Loucy (cell line): ENCODE results near the gene SSTR1.

Source experiments
- H2AFZ ChIP-seq: fragments of 200-600 bp; sonication (generic); 2 replicates; pipeline ENCODE4 v1.6.0; 2016; ENCODE audit warnings: antibody characterized with exemption, mild to moderate bottlenecking, low read length, moderate library complexity
- H3F3A ChIP-seq: fragments of 200-600 bp; 2 replicates; pipeline ENCODE4 v1.6.0; 2016; ENCODE audit warnings: antibody characterized with exemption, low read depth, mild to moderate bottlenecking
- H3K27me3 ChIP-seq: fragments of 200-600 bp; sonication (generic); 2 replicates; pipeline ENCODE4 v1.6.1; 2014; ENCODE audit warnings: low read length, mild to moderate bottlenecking; ENCODE audit not compliant: insufficient read depth, poor library complexity, severe bottlenecking
- H3K36me3 ChIP-seq: fragments of 200-600 bp; sonication (generic); 2 replicates; pipeline ENCODE4 v1.6.1; 2016; ENCODE audit warnings: low read length; ENCODE audit not compliant: insufficient read depth
- H3K4me1 ChIP-seq: fragments of 200-600 bp; sonication (generic); 2 replicates; pipeline ENCODE4 v1.5.1; 2014; ENCODE audit warnings: low read length, mild to moderate bottlenecking; ENCODE audit not compliant: insufficient read depth, poor library complexity, severe bottlenecking
- H3K4me2 ChIP-seq: fragments of 200-600 bp; sonication (generic); 2 replicates; pipeline ENCODE4 v1.6.0; 2014; ENCODE audit warnings: antibody characterized with exemption, low read length, low read depth, mild to moderate bottlenecking; ENCODE audit not compliant: poor library complexity, severe bottlenecking
- H3K4me3 ChIP-seq: fragments of 200-600 bp; sonication (generic); 2 replicates; pipeline ENCODE4 v1.5.1; 2014; ENCODE audit warnings: low read length, mild to moderate bottlenecking, mixed read lengths; ENCODE audit not compliant: poor library complexity, severe bottlenecking
- H3K79me2 ChIP-seq: fragments of 200-600 bp; sonication (generic); 2 replicates; pipeline ENCODE4 v1.6.1; 2014; ENCODE audit warnings: low read length; ENCODE audit not compliant: insufficient read depth
- H3K9ac ChIP-seq: fragments of 200-600 bp; sonication (generic); 2 replicates; pipeline ENCODE4 v1.6.0; 2014; ENCODE audit warnings: mild to moderate bottlenecking, low read depth, low read length, moderate library complexity; ENCODE audit not compliant: poor library complexity, severe bottlenecking
- H3K9me2 ChIP-seq: fragments of 200-600 bp; sonication (generic); replicated peaks from 2 replicates; pipeline ENCODE4 v1.6.1; 2016; ENCODE audit warnings: low read depth, low read length, mixed read lengths
- H3K9me3 ChIP-seq: fragments of 200-600 bp; sonication (generic); 2 replicates; pipeline ENCODE4 v1.6.1; 2014; ENCODE audit warnings: mild to moderate bottlenecking, antibody characterized with exemption, low read length, low read depth; ENCODE audit not compliant: insufficient read depth
- H4K20me1 ChIP-seq: fragments of 200-600 bp; sonication (generic); 2 replicates; pipeline ENCODE4 v1.6.0; 2014; ENCODE audit warnings: antibody characterized with exemption, low read length, mild to moderate bottlenecking; ENCODE audit not compliant: insufficient read depth, poor library complexity, severe bottlenecking
- CTCF ChIP-seq: fragments of 200-600 bp; sonication (generic); conservative IDR thresholded peaks from 2 replicates; pipeline ENCODE4 v1.5.1; 2014; ENCODE audit warnings: mild to moderate bottlenecking, antibody characterized with exemption, low read length
- EZH2phosphoT487 ChIP-seq: fragments of 200-600 bp; IDR thresholded peaks from 2 replicates; pipeline ENCODE4 v1.6.1; 2018; ENCODE audit warnings: antibody characterized with exemption, mild to moderate bottlenecking, moderate library complexity, borderline replicate concordance

The SSTR1 gene

GRCh38 chr14:38207377-38207735 lies 348 bp upstream of the SSTR1 start:
- Histone ChIP-seq H3K27me3 (no peaks in the 10 kb centered on the region), H3K9ac (no peak overlapping the region), H2AFZ (no peak overlapping the region), H3K36me3 (no peaks in the 10 kb centered on the region), H3K9me3 (peaks cover 7% of the 10 kb centered on the region; the same call in 1 of the 2 replicates), H4K20me1 (no peaks in the 10 kb centered on the region), H3K9me2 (no peaks in the 10 kb centered on the region), H3K4me2 (no peak overlapping the region), H3K4me3 (no peak overlapping the region), H3K4me1 (no peaks in the 10 kb centered on the region), H3F3A (no peaks in the 10 kb centered on the region), H3K79me2 (no peaks in the 10 kb centered on the region)
- TF ChIP-seq CTCF (no peak), EZH2phosphoT487 (no peak)

GRCh38 chr14:38208618-38209562 lies 1.2 kb downstream of the SSTR1 start:
- no peak for TF ChIP-seq CTCF
- no peak for TF ChIP-seq EZH2phosphoT487
- no peak overlapping the region for H2AFZ ChIP-seq
- H3K9ac ChIP-seq = no peak overlapping the region

GRCh38 chr14:38209572-38210557 lies 2.2 kb downstream of the SSTR1 start:
- peaks cover 7% of the 10 kb centered on the region; the same call in 1 of the 2 replicates for H3K9me3 ChIP-seq
- no peaks in the 10 kb centered on the region for H3K4me1 ChIP-seq
- no peaks in the 10 kb centered on the region for H3K27me3 ChIP-seq
- H4K20me1 ChIP-seq = no peaks in the 10 kb centered on the region
- H2AFZ ChIP-seq = no peak overlapping the region
- no peak overlapping the region for H3K9ac ChIP-seq
- H3K4me3 ChIP-seq = no peak overlapping the region
- H3F3A ChIP-seq = no peaks in the 10 kb centered on the region
- TF ChIP-seq CTCF (no peak), EZH2phosphoT487 (no peak)
- H3K9me2 ChIP-seq = no peaks in the 10 kb centered on the region
- no peaks in the 10 kb centered on the region for H3K79me2 ChIP-seq
- H3K4me2 ChIP-seq = no peak overlapping the region
- no peaks in the 10 kb centered on the region for H3K36me3 ChIP-seq

More at GRCh38 chr14:38208618-38209562, 1.2 kb downstream of the SSTR1 start:
- H3K4me1 ChIP-seq = no peaks in the 10 kb centered on the region
- H4K20me1 ChIP-seq = no peaks in the 10 kb centered on the region
- no peaks in the 10 kb centered on the region for H3K36me3 ChIP-seq
- H3K4me3 ChIP-seq = no peak overlapping the region
- H3K79me2 ChIP-seq = no peaks in the 10 kb centered on the region
- H3K9me2 ChIP-seq = no peaks in the 10 kb centered on the region
- H3K27me3 ChIP-seq = no peaks in the 10 kb centered on the region
- no peak overlapping the region for H3K4me2 ChIP-seq
- H3F3A ChIP-seq = no peaks in the 10 kb centered on the region
- peaks cover 7% of the 10 kb centered on the region; the same call in 1 of the 2 replicates for H3K9me3 ChIP-seq
